K562 (cell line): Measurements from ENCODE around the gene FBXO21.

Source experiments
- CTCF ChIP-seq, 3 experiments: IDR thresholded peaks in 2 of 3; conservative IDR thresholded peaks in 1 of 3; 2 replicates each; pipeline ENCODE4 v1.5.1; 2011 to 2012; ENCODE audit warnings: low read length in 3 of 3, mild to moderate bottlenecking in 3 of 3, control low read depth in 2 of 3, improper control_type of control experiment in 1 of 3, inconsistent platforms in 1 of 3, low read depth in 1 of 3, mixed read lengths in 1 of 3, moderate library complexity in 1 of 3; ENCODE audit not compliant: insufficient read depth in 2 of 3
- FOXA1 ChIP-seq: fragments of 450-650 bp; IDR thresholded peaks from 2 replicates; pipeline ENCODE4 v1.6.1; 2016; ENCODE audit warnings: mild to moderate bottlenecking, borderline replicate concordance
- MYBL2 ChIP-seq, 2 experiments: fragments of 450-650 bp in 1 of 2; sonication (generic) in 1 of 2; formaldehyde crosslinking in 1 of 2; IDR thresholded peaks; 2 replicates each; pipeline versions ENCODE4 v1.6.1 to v1.8.1; 2017 to 2022; ENCODE audit warnings: borderline replicate concordance in 1 of 2, inconsistent platforms in 1 of 2, low read depth in 1 of 2, mild to moderate bottlenecking in 1 of 2, missing genetic modification reagents in 1 of 2, moderate library complexity in 1 of 2
- PML ChIP-seq: IDR thresholded peaks from 2 replicates; pipeline ENCODE4 v1.6.1; 2012; ENCODE audit warnings: low read length, inconsistent platforms
- POLR2AphosphoS5 ChIP-seq: IDR thresholded peaks from 2 replicates; pipeline ENCODE4 v1.6.1; 2011; ENCODE audit warnings: mild to moderate bottlenecking, low read depth, low read length, moderate library complexity; ENCODE audit not compliant: control insufficient read depth, insufficient read depth
- REST ChIP-seq, 2 experiments: fragments of 450-650 bp; formaldehyde crosslinking in 1 of 2; IDR thresholded peaks; 2 replicates each; pipeline versions ENCODE4 v1.4.0 to v1.6.1; 2014 to 2020; ENCODE audit warnings: mild to moderate bottlenecking in 2 of 2, borderline replicate concordance in 1 of 2, low read depth in 1 of 2
- SIN3A ChIP-seq, 2 experiments: fragments of 150-350 bp in 1 of 2; IDR thresholded peaks; 2 replicates each; pipeline ENCODE4 v1.6.1; 2011 to 2016; ENCODE audit warnings: borderline replicate concordance in 2 of 2, low read depth in 2 of 2, low read length in 2 of 2, mild to moderate bottlenecking in 2 of 2, moderate library complexity in 2 of 2; ENCODE audit not compliant: control insufficient read depth in 1 of 2
- SMC3 ChIP-seq: conservative IDR thresholded peaks from 2 replicates; pipeline ENCODE4 v1.6.1; 2011; ENCODE audit warnings: low read depth, low read length, improper control_type of control experiment; ENCODE audit not compliant: insufficient read depth
- TEAD1 ChIP-seq, 2 experiments: fragments of 450-650 bp in 1 of 2; sonication (generic) in 1 of 2; formaldehyde crosslinking; IDR thresholded peaks; 2 replicates each; pipeline versions ENCODE4 v1.4.0 to v1.8.0; 2020 to 2022; ENCODE audit warnings: mild to moderate bottlenecking in 2 of 2, missing genetic modification reagents in 1 of 2
- ZFP1 ChIP-seq: fragments of 450-650 bp; formaldehyde crosslinking; IDR thresholded peaks from 2 replicates; pipeline ENCODE4 v1.4.0; 2020; ENCODE audit warnings: mild to moderate bottlenecking, mixed read lengths
- ZNF398 ChIP-seq: fragments of 250-450 bp; sonication (Bioruptor Pico); IDR thresholded peaks from 2 replicates; pipeline ENCODE4 v1.8.0; 2021; ENCODE audit warnings: moderate library complexity, mild to moderate bottlenecking, inconsistent platforms
- ZNF766 ChIP-seq: fragments of 200-800 bp; sonication (Bioruptor generic); conservative IDR thresholded peaks from 2 replicates; pipeline ENCODE4 v1.6.1; 2016; ENCODE audit warnings: missing genetic modification characterization, missing compliant biosample characterization
- TF ChIP-seq, protein P1 (sequence below), 2 experiments: IDR thresholded peaks; 2 replicates each; pipeline ENCODE4 v1.6.1; 2011; ENCODE audit warnings: borderline replicate concordance in 1 of 2, control low read depth in 1 of 2, low read depth in 1 of 2, low read length in 1 of 2, mild to moderate bottlenecking in 1 of 2, mixed read lengths in 1 of 2, moderate library complexity in 1 of 2; ENCODE audit not compliant: insufficient read depth in 1 of 2, insufficient read length in 1 of 2, poor library complexity in 1 of 2, severe bottlenecking in 1 of 2; ENCODE audit errors: extremely low read depth in 1 of 2

DNA sequence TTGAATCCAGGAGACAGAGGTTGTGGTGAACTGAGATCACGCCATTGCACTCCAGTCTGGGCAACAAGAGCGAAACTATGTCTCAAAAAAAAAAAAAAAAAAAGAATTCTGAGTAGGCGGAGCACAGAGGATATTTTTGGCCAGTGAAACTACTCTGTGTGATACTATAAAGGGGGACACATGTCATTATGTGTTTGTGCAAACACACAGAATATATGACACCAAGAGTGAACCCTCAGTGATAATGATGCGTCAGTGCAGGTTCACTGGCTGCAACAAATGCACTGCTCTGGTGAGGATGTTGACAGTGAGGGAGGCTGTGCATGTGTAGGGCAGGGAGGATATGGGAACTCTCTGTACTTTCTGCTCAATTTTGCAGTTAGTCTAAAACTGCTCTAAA lies 24.2 kb downstream of the FBXO21 start:
- TF ChIP-seq REST (IDR thresholded peaks at IDR 0.05; ENCODE audit: borderline replicate concordance): no peak
- no peak for TF ChIP-seq REST (CRISPR knock-in tag; IDR thresholded peaks at IDR 0.05; ENCODE audit: low read depth)
- TF ChIP-seq PML: no peak
- TF ChIP-seq FOXA1: no peak
- TF ChIP-seq ZNF398 (CRISPR knock-in tag): no peak
- no peak for TF ChIP-seq CTCF (IDR thresholded peaks at IDR 0.05 in 2 of 3, conservative IDR thresholded peaks at IDR 0.05 in 1 of 3; ENCODE audit: insufficient read depth in 2 of 3, low read depth in 1 of 3, low read length in 3 of 3)
- TF ChIP-seq SMC3: no peak
- no peak for TF ChIP-seq ZFP1 (CRISPR knock-in tag)
- TF ChIP-seq ZNF766 (CRISPR knock-in tag): no peak
- TF ChIP-seq, protein P1, sequence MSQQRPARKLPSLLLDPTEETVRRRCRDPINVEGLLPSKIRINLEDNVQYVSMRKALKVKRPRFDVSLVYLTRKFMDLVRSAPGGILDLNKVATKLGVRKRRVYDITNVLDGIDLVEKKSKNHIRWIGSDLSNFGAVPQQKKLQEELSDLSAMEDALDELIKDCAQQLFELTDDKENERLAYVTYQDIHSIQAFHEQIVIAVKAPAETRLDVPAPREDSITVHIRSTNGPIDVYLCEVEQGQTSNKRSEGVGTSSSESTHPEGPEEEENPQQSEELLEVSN (IDR thresholded peaks at IDR 0.05; ENCODE audit: borderline replicate concordance in 1 of 2, extremely low read depth in 1 of 2, insufficient read depth in 1 of 2, insufficient read length in 1 of 2, low read depth in 1 of 2, low read length in 1 of 2, poor library complexity in 1 of 2, severe bottlenecking in 1 of 2): no peak
- no peak for TF ChIP-seq MYBL2 (IDR thresholded peaks at IDR 0.05; ENCODE audit: low read depth)
- TF ChIP-seq MYBL2 (CRISPR knock-in tag; IDR thresholded peaks at IDR 0.05; ENCODE audit: borderline replicate concordance): no peak
- TF ChIP-seq TEAD1 (CRISPR knock-in tag; IDR thresholded peaks at IDR 0.05): no peak
- no peak for TF ChIP-seq SIN3A (IDR thresholded peaks at IDR 0.05; ENCODE audit: borderline replicate concordance in 2 of 2, control insufficient read depth in 1 of 2, low read depth in 2 of 2, low read length in 2 of 2)
- no peak for TF ChIP-seq POLR2AphosphoS5
